ENCODE results near the gene RBFOX2.

- TF ChIP-seq EZH2 (IDR thresholded peaks at IDR 0.05; ENCODE audit: borderline replicate concordance, low read length) = no peak
- no peak for TF ChIP-seq CTCF (IDR thresholded peaks at IDR 0.05; ENCODE audit: low read length)
Observed at GRCh38 chr22:35862697-35863096, 165.9 kb downstream of the RBFOX2 start.

All from OCI-LY1 (cell line).